ENCODE data around the gene JAZF1.

DNA sequence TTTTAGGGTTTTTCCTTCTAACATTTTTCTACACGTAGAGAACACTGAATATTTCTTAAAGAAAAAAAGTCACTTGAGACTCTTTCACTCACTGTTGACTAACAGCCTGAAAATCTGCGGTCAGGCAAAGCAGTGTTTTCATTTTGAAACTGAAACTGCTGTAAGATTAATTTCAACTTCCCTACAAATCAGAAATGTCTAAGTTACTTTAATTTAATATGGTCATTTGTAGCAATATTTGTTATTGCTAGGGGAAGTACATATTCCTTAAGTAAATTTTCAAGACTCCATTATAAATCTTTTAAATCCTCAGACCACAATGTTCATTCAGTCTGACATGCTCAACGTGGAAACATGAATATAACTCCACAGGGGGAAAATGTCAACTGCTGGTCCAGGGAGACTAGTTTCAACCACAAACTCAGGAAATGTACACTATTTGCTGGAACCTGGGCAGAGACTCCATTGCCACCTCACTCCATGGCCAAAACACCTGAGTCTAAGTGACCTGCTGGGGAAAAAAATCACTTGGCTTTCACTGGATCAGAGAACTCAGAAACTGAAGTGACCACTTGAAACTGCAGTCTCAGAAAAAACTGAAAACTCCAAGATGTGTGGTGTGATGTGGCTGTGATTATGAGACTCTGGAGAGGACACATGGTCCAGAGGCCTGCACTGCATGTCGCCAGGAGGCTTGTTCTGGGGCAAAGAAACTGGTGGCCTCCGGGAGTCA lies 279.4 kb downstream of the JAZF1 start:
- TF ChIP-seq POLR2A (IDR thresholded peaks at IDR 0.05) = no peak
- no peak for TF ChIP-seq CTCF (IDR thresholded peaks at IDR 0.05)
- TF ChIP-seq POLR2AphosphoS5 (IDR thresholded peaks at IDR 0.05) = no peak

Measured in gastroesophageal sphincter (tissue), 3 donors.